ENCODE results near the gene SPHKAP.
"Not testable (repeated sequence)": the region's sequence is repeated elsewhere in the genome, so short reads cannot be mapped to it uniquely, and the experiment has no call there.

The SPHKAP gene, protein sequence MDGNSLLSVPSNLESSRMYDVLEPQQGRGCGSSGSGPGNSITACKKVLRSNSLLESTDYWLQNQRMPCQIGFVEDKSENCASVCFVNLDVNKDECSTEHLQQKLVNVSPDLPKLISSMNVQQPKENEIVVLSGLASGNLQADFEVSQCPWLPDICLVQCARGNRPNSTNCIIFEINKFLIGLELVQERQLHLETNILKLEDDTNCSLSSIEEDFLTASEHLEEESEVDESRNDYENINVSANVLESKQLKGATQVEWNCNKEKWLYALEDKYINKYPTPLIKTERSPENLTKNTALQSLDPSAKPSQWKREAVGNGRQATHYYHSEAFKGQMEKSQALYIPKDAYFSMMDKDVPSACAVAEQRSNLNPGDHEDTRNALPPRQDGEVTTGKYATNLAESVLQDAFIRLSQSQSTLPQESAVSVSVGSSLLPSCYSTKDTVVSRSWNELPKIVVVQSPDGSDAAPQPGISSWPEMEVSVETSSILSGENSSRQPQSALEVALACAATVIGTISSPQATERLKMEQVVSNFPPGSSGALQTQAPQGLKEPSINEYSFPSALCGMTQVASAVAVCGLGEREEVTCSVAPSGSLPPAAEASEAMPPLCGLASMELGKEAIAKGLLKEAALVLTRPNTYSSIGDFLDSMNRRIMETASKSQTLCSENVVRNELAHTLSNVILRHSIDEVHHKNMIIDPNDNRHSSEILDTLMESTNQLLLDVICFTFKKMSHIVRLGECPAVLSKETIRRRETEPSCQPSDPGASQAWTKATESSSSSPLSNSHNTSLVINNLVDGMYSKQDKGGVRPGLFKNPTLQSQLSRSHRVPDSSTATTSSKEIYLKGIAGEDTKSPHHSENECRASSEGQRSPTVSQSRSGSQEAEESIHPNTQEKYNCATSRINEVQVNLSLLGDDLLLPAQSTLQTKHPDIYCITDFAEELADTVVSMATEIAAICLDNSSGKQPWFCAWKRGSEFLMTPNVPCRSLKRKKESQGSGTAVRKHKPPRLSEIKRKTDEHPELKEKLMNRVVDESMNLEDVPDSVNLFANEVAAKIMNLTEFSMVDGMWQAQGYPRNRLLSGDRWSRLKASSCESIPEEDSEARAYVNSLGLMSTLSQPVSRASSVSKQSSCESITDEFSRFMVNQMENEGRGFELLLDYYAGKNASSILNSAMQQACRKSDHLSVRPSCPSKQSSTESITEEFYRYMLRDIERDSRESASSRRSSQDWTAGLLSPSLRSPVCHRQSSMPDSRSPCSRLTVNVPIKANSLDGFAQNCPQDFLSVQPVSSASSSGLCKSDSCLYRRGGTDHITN (N-terminal part only)

DNA sequence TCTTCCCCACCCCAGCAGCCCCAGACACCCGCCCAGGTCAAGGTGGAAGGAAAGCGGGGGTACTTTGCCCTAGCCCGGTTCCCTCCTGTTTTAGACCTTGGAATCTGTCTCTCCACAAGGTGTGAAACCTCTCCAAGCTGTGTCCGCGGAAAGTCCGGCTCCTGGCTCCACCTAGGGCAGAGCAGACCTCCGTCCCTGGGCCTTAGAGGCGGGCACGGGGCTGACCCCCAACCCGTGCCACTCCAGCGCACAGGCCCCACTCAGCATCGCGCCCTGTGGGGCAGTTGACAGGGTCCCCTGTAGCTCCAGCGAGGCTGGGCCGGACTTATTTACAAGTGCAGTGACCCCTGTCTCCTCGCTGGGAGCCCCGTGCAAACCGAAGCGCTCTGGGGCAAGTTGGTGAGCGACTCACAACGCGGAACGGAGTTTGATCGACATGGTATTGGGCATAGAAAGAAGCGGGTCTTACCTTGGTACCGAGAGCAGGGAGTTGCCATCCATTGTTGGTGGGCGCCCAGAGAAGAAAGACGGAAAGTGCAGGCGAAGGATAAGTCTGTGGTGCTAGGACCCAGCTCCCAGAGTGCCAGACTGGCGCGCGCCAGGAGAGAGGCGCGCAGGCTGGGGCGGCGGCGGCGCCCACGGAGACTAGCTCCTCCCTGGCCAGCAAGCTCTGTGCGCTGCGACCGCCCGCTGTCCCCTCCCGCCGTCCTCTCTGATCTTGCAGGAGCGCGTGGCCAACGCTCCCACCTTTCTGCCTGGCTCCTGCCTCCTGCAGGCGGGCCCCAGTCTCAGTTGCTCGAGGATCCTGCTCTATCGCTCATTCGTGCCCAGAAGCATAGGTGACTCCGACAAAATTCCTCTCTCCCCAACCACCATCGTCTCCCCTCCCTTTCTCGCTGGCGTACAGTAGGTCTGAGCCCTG is at the start of gene SPHKAP:
Gene SPHKAP (minus strand): TSS at position 590 of the 922 bp plus-strand sequence. CDS start 89 bp downstream, at position 501.
- DNase-seq: no peak

DNA sequence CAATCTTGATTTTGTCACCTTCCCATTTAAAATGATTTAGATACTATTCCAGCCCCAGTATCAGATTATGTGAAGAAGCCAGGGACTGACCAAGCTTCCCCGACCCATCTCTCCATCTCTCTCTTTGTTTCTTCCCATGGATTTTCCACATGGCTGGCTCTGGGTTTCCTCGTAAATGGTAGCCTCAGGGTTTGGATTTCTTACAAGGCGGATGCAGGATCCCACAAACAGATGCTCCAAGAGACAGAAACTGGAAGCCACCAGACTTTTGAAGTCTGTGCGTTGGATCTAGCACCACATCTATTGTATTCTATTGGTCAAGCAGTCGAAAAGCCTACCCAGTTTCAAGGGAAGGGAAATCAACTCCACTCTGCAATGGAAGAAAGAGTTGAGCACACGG is 46.0 kb upstream of the SPHKAP start:
- no peak for DNase-seq

DNA sequence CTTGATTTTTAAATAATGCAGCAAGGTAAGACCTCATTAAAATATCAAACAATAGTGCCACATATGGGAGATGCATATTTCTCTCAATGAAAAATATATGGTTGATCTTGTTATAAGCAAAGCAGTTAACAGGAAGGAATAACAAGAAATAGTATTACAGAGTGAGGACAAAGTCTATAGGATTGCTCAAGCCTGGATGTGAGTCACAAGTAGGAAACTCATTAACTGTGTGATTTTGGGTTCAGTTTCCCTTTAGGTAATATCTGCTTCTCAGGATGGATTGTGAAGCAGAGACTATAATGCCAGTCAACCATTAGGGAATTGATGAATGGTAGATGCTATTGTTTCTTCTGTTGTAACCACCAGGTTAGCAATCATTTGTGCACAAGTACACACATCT is 42.9 kb upstream of the SPHKAP start:
- no peak for DNase-seq

DNA sequence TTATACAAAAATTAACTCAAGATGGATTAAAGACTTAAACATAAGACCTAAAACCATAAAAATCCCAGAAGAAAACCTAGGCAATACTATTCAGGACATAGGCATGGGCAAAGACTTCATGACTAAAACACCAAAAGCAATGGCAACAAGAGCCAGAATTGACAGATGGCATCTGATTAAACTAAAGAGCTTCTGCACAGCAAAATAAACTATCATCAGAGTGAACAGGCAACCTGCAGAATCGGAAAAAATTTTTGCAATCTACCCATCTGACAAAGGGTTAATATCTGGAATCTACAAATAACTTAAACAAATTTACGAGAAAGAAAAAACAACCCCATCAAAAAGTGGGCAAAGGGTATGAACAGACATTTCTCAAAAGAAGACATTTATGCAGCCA is 37.1 kb upstream of the SPHKAP start:
- not testable (repeated sequence) for DNase-seq

DNA sequence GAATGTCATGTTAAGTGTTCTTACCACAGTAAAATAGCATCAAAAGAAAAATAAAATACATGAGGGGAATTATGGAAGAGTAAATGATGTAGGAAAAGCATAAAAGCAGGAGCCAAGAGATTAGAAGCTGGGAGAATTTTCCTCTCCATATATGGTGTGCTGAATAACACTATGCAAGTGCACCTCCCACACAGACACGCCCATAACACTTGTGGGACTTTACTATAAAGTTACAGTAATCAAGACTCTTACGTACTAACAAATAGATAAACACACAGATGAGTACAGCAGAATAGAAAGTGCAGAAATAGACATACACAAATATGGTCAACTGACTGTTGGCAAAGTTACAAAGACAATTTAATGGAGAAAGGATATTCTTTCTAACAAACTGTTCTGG is 16.0 kb upstream of the SPHKAP start:
- no peak for DNase-seq

DNA sequence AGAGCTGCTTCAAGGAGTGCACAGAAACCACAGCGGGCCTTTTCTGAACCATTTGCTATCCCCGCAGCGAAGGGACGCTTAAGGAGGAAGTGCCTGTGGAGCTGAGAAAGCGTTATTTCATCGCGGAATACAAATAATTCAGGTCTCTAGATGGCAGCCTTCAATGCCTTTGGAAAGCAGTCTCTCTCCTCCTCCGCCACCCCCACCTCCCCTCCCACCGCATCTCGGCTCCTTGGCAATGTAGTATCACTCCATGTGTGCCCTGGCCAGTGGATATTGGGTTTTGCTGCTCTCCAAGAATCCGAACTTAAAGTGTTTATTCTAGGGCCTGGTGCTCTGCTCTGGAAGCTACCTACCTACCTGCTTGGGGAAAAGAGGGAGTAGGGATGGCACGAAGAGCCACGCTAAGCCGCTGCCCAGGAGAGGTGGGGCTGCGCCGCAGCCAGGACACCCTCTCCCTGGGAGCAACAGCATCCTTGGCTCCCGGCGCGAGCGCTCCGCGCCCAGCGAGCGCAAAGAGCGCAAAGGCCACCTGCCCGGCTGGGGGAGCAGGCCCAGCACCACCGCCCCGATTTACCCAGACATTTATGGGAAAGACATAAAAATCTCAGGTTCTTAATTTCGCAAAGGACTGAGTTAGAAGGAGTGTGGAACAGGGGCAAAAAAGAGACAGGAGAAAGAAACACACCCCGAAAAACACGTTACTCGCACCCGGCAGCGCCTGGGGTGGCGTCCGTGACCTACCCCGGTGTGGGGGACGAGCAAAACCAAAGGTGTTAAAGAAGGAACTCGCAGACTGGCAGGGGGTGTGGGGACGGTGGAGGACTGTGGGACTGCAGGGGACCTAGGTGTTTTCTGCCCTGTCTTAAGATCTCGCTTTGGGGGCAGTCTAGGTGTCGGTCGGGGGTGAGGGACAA is 1.0 kb downstream of the SPHKAP start:
- DNase-seq: no peak

DNA sequence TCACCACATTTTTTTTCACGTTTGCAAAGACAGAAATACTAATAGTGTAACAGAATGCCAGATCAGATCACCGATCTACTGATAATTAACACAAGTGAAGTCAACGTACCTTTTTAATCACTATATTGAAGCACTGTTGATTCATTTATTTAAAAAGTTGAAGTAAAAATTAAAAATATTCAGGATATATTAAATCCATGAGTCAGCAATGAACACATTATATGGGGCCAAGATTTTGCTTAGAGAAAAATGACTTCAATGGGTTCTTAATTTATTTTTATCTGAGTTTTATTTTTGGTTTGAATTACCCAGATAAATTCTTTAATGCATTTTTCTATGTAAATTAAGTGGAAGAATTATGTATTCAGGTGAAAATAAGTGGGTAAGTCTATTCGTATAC is 14.2 kb downstream of the SPHKAP start:
- no peak for DNase-seq

DNA sequence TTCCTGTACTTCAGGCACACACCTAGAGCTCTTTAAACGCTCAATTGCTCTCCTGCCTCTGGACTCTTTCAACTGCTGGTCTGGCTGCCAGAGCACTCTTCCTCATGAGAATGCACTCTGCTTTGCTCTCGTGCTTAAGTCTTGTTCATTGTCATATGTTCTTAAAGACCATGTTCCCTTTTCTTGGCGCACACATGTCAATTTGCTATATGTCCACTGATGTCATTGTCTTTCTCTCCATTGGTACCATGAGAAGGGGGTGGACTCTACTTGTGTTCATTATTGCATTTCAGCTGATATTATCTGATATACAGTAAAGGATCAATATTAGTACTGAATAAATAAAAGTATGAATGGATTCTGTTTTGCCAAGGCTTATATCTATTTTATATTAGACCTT is 16.8 kb downstream of the SPHKAP start:
- DNase-seq: no peak

DNA sequence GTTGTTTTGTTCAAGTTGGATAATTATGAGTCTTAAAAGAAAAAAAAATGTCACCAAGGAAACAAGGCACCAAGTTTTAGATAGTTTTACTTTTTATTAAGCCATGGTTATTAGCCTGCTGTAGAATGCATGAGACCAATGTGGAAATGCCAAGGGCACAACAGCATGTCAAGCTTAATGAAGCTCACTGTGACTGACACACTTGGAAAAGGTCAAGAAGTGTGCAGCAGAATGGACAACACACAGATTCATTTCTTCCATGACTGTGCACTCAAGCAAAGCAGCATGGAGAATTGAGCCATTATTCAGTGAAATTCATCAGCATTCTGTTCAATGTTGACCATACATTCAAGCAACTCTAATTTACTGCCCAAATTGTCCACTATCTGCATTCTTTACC is 23.6 kb downstream of the SPHKAP start:
- DNase-seq: no peak

DNA sequence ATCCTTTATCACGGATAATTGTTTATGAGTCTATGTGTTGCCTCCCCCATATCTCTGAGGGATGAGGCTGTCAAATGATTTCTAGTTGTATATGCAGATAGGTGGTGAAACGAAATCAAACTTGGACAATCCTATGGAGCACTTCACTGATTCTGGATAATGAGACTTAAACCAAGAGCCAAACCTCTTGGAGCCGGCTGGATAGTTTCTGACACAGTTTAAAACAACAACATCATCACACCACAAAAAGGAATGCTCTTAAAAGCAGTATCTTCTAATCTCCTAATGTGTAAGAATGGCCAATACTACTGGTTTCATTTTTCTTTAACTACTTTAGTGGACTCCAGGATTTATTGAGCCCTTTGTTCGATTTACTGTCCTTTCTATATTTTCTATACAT is 36.5 kb downstream of the SPHKAP start:
- no peak for DNase-seq

DNA sequence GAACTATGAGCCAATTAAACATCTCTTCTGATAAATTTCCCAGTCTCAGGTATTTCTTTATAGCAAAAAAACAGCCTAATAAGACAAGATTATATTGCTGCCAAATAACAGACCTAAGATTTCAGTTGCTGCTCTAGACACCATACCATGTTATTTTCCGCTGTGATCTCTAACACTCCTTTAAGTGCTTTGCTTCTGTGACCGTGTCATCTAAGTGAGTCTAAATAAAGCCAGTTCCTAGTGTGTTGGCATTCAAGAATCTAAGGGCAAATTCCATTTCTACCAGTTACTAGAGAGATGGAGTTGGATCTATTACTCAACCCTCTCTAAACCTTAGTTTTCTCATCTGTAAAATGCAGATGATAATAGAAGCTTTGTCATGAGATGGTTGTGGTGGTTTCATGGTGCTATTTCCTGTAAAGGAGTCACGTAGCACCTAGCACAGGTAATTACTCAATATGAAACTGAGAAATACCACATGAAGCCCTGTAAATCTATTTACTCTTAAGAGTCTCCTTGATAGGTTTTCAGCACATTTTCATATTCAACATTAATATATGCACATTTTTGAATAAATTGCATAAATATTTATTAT is 40.5 kb downstream of the SPHKAP start:
- DNase-seq: no peak

DNA sequence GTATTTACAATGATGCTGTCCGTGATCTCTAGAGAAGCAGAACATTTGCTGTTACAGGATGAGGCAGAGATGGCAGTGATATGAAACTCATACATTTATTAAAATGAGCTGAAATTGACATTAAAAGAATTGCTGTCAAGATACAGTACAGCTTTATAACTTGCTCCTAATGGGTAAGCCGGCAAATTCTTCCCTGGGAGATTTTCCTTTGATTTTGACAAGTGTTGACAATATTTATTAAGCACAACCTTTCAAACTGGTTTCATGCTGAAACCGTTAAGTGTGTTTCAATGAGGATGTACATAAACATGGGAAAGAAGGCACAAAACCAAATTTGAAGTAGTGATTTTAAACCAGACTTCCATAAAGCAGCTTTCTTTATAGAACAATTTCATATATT is 45.5 kb downstream of the SPHKAP start:
- no peak for DNase-seq

DNA sequence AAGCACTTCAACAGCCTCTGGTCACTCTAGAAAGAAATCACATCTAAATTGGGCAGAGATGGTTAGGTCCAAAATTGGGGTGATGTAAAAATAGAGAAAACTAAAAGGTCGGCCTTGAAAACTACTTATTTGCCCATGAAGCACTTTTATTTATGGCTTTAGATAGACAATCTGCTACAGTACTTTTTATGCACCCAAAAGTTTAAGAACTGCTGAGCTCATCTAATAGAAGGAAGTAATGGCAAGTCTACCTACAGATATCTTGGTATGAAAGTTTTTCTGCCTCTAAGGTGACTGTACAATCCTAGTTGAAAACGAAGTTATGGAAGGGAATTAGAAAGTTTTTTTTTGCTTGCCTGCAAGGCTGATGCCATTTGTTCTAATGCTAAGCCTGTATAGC is 46.2 kb downstream of the SPHKAP start:
- no peak for DNase-seq

DNA sequence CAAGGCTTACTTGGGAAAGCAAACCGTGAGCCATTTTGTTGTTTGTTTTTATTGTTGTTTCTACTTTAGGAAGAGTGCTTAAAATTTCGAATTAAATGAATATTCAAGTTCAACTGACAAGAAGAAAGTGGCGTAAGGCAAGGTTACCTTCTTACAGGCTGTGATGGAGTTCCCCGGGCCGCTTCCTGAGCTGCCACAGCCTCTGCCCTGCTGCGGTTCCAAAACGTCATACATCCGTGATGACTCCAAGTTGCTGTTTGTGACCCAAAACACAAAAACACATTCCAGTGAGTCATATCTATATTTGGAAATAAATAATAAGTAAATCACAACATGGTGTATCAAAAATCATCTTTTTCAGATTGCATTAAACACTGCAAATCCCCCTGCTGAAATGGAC is 49.7 kb downstream of the SPHKAP start:
- no peak for DNase-seq

DNA sequence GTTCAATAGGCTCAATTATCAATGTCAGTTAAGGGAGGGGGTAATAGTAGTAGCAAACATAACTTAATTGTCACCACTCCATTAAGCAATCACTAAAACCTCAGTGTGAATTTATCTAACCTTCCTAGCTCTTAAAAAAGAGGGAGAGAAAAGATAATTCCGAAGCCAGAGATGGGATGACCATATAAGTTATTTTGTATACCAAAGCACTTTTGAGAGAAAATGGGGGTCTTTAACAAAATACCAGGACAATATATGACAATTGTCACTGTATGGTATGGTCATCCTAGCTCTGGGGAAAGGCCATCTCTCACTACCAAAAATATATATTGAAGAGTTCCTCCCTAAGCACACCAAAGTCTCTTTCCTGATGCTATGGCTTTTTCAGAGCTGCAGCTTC is 55.1 kb downstream of the SPHKAP start:
- no peak for DNase-seq

DNA sequence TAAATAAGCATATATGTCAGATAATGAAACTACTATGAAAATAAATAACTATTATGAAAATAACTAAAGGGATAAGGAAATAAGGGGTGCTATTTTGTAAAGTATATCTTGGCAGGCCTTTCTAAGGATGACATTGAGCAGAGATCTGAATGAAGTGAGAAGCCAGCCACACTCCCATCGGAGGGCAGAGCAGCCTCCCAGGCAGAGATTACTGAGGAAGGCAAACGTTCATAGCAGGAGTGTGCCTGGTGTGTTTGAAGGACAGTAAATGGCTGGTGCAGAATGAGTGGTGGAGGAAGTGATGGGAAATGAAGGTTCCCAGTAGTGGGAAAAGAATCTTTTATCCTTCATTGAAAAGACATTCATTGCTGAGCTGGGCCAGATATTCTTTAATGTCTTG is 62.5 kb downstream of the SPHKAP start:
- DNase-seq: no peak

DNA sequence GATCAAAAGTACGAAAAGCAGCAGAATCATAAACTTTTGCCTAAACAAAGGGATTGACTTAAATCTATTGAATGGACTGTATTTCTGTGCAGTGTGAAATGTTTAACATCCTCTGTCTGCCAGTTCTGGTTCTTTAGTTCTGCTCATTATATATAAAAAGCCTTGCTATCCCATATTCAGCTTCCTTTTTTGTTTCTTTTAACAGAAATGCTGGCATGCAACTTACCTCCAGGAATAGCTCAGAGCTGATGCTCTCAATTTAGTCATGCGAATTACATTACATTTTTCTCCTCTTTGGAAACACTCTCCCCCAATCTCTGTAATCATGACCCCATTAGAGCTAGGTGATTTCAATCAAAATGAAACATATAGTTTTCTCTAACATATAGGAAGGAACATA is 73.6 kb downstream of the SPHKAP start:
- DNase-seq: no peak

DNA sequence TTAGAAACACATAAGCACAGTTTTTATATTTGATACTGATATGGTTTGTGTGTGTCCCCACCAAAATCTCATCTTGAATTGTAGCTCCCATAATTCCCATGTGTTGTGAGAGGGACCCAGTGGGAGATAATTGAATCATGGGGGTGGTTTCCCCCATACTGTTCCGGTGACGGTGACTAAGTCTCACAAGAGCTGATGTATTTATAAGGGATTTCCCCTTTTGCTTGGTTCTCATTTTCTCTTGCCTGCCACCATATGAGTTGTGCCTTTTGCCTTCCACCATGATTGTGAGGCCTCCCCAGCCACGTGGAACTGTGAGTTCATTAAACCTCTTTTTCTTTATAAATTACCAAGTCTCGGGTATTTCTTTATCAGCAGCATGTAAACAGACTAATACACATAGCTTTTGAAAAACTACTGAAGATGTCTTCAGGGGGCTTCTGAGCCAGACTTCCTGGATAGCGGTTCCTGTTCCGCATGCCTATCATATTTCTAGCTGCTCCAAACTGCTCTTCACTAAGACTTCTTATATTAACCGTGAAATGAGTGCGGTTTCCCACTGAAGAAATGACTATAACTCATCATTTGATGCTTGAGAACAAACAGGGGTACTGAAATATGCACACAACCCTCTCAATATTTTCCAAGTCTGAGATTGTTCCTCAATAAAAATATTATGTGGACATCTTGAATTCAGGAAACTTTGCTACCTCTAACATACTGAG is 75.8 kb downstream of the SPHKAP start:
- no peak for DNase-seq

DNA sequence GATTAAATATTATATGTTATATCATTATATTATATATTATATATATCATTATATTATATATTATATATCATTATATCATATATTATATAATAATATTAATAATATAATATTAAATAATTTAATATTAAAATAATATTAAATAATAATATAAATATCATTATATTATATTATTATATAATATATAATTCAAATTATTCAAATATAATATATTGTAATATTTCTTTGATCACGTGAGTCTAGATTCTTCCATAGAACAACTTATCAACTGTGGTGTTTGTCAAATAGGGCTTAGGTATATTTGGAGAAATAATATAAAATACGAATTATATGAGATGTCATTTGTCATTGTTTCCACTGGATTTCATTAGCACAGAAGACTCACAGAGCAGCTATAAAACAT is 77.3 kb downstream of the SPHKAP start:
- DNase-seq: no peak

DNA sequence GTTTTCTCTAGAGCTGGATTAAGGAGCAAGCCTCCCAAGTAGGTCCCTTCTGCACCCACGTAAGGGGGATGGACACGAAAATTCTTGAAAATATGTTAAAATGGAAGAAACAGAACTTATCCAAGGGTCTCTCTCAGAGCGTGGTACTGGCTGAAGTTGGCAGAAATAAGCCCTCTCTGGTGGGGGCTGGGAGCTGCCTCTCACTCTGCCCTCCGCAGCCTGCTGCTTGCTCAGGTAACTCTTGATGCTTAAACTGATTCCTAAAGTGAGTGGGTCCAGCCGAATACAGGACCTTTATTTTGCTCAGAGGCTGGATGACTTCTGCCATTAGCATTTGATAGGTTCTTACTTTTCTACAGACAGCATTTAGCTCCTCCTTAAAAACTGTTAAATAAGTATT is 78.1 kb downstream of the SPHKAP start:
- no peak for DNase-seq
